Mucosa of rectum (tissue), 2 donors: ENCODE results near the gene ACTR2.
"Not testable (repeated sequence)": the region's sequence is repeated elsewhere in the genome, so short reads cannot be mapped to it uniquely, and the experiment has no call there.

Experiments
- H3K27ac ChIP-seq, 2 donors: one replicate each; pipeline ENCODE4 v1.7.0; 2013; ENCODE audit warnings: inconsistent platforms in 2 of 2, low read depth in 2 of 2, low read length in 2 of 2
- H3K27me3 ChIP-seq, 2 donors: one replicate each; pipeline ENCODE4 v1.7.0; 2013; ENCODE audit warnings: low read length in 2 of 2; ENCODE audit not compliant: control insufficient read depth in 2 of 2, insufficient read depth in 2 of 2
- H3K36me3 ChIP-seq, 2 donors: one replicate each; pipeline ENCODE4 v1.7.0; 2013; ENCODE audit warnings: low read length in 2 of 2; ENCODE audit not compliant: control insufficient read depth in 2 of 2, insufficient read depth in 2 of 2
- H3K4me1 ChIP-seq, 2 donors: one replicate each; pipeline ENCODE4 v1.7.0; 2013; ENCODE audit warnings: low read length in 2 of 2, mild to moderate bottlenecking in 1 of 2; ENCODE audit not compliant: control insufficient read depth in 2 of 2, insufficient read depth in 2 of 2
- H3K4me3 ChIP-seq, 2 donors: one replicate each; pipeline ENCODE4 v1.7.0; 2013; ENCODE audit warnings: low read length in 2 of 2
- H3K9ac ChIP-seq, 2 donors: one replicate each; pipeline ENCODE4 v1.7.0; 2013; ENCODE audit warnings: low read length in 2 of 2, low read depth in 1 of 2, mild to moderate bottlenecking in 1 of 2
- H3K9me3 ChIP-seq, 2 donors: one replicate each; pipeline ENCODE4 v1.7.0; 2013; ENCODE audit warnings: low read length in 2 of 2; ENCODE audit not compliant: control insufficient read depth in 2 of 2
- donor health status: healthy.
- donor health status: Normal muscosa, but diverticular disease.

The ACTR2 gene

GRCh38 chr2:65257866-65258265 lies 30.2 kb downstream of the ACTR2 start:
- H3K36me3 ChIP-seq: peaks cover 43 to 50% of the 10 kb centered on the region in 2 donors
- not testable (repeated sequence) for H3K27me3 ChIP-seq, H3K9me3 ChIP-seq, H3K4me1 ChIP-seq, H3K27ac ChIP-seq, H3K9ac ChIP-seq, H3K4me3 ChIP-seq

- peaks cover 29 to 54% of the 10 kb centered on the region in 2 donors for H3K36me3 ChIP-seq
- no peak overlapping the region for H3K9ac ChIP-seq
- no peaks in the 10 kb centered on the region for H3K27me3 ChIP-seq
- H3K4me3 ChIP-seq: no peak overlapping the region
- H3K27ac ChIP-seq: no peak overlapping the region
- H3K9me3 ChIP-seq: no peaks in the 10 kb centered on the region
- H3K4me1 ChIP-seq: no peaks in the 10 kb centered on the region
These were observed 34.0 kb downstream of the ACTR2 start for GRCh38 chr2:65261676-65262075.

- Histone ChIP-seq H3K36me3 (peaks cover 39 to 60% of the 10 kb centered on the region in 2 donors), H3K4me1 (no peaks in the 10 kb centered on the region), H3K9ac (no peak overlapping the region), H3K27ac (no peak overlapping the region), H3K4me3 (no peak overlapping the region), H3K27me3 (no peaks in the 10 kb centered on the region), H3K9me3 (no peaks in the 10 kb centered on the region)
These were observed 35.6 kb downstream of the ACTR2 start for GRCh38 chr2:65263262-65263661.

- H3K27me3 ChIP-seq: no peaks in the 10 kb centered on the region
- H3K9me3 ChIP-seq: no peaks in the 10 kb centered on the region
- H3K36me3 ChIP-seq: peaks cover 36 to 60% of the 10 kb centered on the region in 2 donors
- H3K4me1 ChIP-seq: no peaks in the 10 kb centered on the region
- no peak overlapping the region for H3K4me3 ChIP-seq
- H3K9ac ChIP-seq: no peak overlapping the region
- H3K27ac ChIP-seq: no peak overlapping the region
These were observed 36.4 kb downstream of the ACTR2 start for GRCh38 chr2:65263986-65264385.

- H3K4me3 ChIP-seq: no peak overlapping the region
- no peaks in the 10 kb centered on the region for H3K27me3 ChIP-seq
- H3K27ac ChIP-seq: no peak overlapping the region
- no peaks in the 10 kb centered on the region for H3K9me3 ChIP-seq
- H3K9ac ChIP-seq: no peak overlapping the region
- H3K36me3 ChIP-seq: peaks cover 36 to 54% of the 10 kb centered on the region in 2 donors
- no peaks in the 10 kb centered on the region for H3K4me1 ChIP-seq
These were observed 37.4 kb downstream of the ACTR2 start for GRCh38 chr2:65264821-65265670.

- H3K4me1 ChIP-seq: no peaks in the 10 kb centered on the region
- H3K4me3 ChIP-seq: no peak overlapping the region
- peaks cover 36 to 58% of the 10 kb centered on the region in 2 donors for H3K36me3 ChIP-seq
- no peak overlapping the region for H3K27ac ChIP-seq
- H3K9me3 ChIP-seq: no peaks in the 10 kb centered on the region
- no peak overlapping the region for H3K9ac ChIP-seq
- no peaks in the 10 kb centered on the region for H3K27me3 ChIP-seq
These were observed 38.0 kb downstream of the ACTR2 start for GRCh38 chr2:65265671-65266045.

- H3K4me1 ChIP-seq: no peaks in the 10 kb centered on the region
- H3K36me3 ChIP-seq: peaks cover 35 to 59% of the 10 kb centered on the region in 2 donors
- H3K9me3 ChIP-seq: no peaks in the 10 kb centered on the region
- H3K4me3 ChIP-seq: no peak overlapping the region
- no peak overlapping the region for H3K9ac ChIP-seq
- H3K27ac ChIP-seq: no peak overlapping the region
- no peaks in the 10 kb centered on the region for H3K27me3 ChIP-seq
These were observed 39.4 kb downstream of the ACTR2 start for GRCh38 chr2:65267008-65267407.

GRCh38 chr2:65268957-65269356 lies 41.3 kb downstream of the ACTR2 start:
- no peaks in the 10 kb centered on the region for H3K9me3 ChIP-seq
- H3K36me3 ChIP-seq: peaks cover 42 to 61% of the 10 kb centered on the region in 2 donors
- H3K4me1 ChIP-seq: no peaks in the 10 kb centered on the region
- no peak overlapping the region for H3K27ac ChIP-seq
- no peak overlapping the region for H3K4me3 ChIP-seq
- H3K27me3 ChIP-seq: no peaks in the 10 kb centered on the region
- H3K9ac ChIP-seq: no peak overlapping the region

- no peaks in the 10 kb centered on the region for H3K4me1 ChIP-seq
- no peak overlapping the region for H3K9ac ChIP-seq
- H3K27me3 ChIP-seq: no peaks in the 10 kb centered on the region
- peaks cover 15 to 29% of the 10 kb centered on the region in 2 donors for H3K36me3 ChIP-seq
- H3K9me3 ChIP-seq: no peaks in the 10 kb centered on the region
- H3K27ac ChIP-seq: no peak overlapping the region
- H3K4me3 ChIP-seq: no peak overlapping the region
These were observed 45.7 kb downstream of the ACTR2 start for GRCh38 chr2:65273344-65273743.

GRCh38 chr2:65275141-65275915 lies 47.7 kb downstream of the ACTR2 start:
- Histone ChIP-seq H3K36me3 (peaks cover 11 to 20% of the 10 kb centered on the region in 2 donors), H3K27me3 (no peaks in the 10 kb centered on the region), H3K9me3 (no peaks in the 10 kb centered on the region), H3K9ac (no peak overlapping the region), H3K4me1 (no peaks in the 10 kb centered on the region), H3K4me3 (no peak overlapping the region), H3K27ac (no peak overlapping the region)
